Cardiac muscle cell (in vitro differentiated cells and primary cell): ENCODE measurements around the gene VPS13C. TPM values are rescaled to one million over a fixed set of nuclear protein-coding genes. Genes with fewer than 3 reads are reported as not detected.

Source experiments
- DNase-seq, 2 donors: peaks; one replicate each; pipeline versions ENCODE4 v3.0.0 to v3.0.0-alpha.2; 2010 to 2017; ENCODE audit warnings: low read depth in 1 of 2, low spot score in 1 of 2
- H3K27ac ChIP-seq: fragments of 200-600 bp; sonication (generic); 2 replicates; pipeline ENCODE4 v1.5.1; 2016
- H3K27me3 ChIP-seq: fragments of 200-600 bp; sonication (generic); 2 replicates; pipeline ENCODE4 v1.6.0; 2016; ENCODE audit warnings: control low read depth
- H3K36me3 ChIP-seq: fragments of 200-600 bp; sonication (generic); 2 replicates; pipeline ENCODE4 v1.5.1; 2016; ENCODE audit warnings: control low read depth
- H3K4me1 ChIP-seq: fragments of 200-600 bp; sonication (generic); 2 replicates; pipeline ENCODE4 v1.8.1; 2017; ENCODE audit warnings: low read depth, mild to moderate bottlenecking, mixed run types
- H3K4me3 ChIP-seq: fragments of 200-600 bp; sonication (generic); 2 replicates; pipeline ENCODE4 v1.5.1; 2016; ENCODE audit warnings: mild to moderate bottlenecking
- H3K9me3 ChIP-seq: fragments of 200-600 bp; sonication (generic); 2 replicates; pipeline ENCODE4 v1.5.1; 2017; ENCODE audit warnings: low read depth, mild to moderate bottlenecking, control low read depth
- polyA plus RNA-seq: library from polyadenylated mRNA; unstranded; fragments of >200 nt; fragmentation: Nextera tagmentation; extraction: Ambion mirVana; gene quantifications from 2 replicates; pipeline ENCODE4 v1.2.1, GENCODE V29; 2016
- total RNA-seq: library from RNA; depleted of rRNA; stranded (reverse); fragments of >200 nt; gene quantifications from 2 replicates; pipeline ENCODE4 v1.2.3, GENCODE V29; 2016
- TF ChIP-seq, protein P1 (sequence below): IDR thresholded peaks from 2 replicates; pipeline ENCODE4 v1.5.1; 2012; ENCODE audit warnings: low read depth, mild to moderate bottlenecking, low read length

Gene VPS13C
- total and polyA plus RNA-seq, 2 experiments from 2014 or later = 4.5 to 31.8 TPM

GRCh38 chr15:61827131-61827530, 233.1 kb downstream of the VPS13C start:
- TF ChIP-seq, protein P1, sequence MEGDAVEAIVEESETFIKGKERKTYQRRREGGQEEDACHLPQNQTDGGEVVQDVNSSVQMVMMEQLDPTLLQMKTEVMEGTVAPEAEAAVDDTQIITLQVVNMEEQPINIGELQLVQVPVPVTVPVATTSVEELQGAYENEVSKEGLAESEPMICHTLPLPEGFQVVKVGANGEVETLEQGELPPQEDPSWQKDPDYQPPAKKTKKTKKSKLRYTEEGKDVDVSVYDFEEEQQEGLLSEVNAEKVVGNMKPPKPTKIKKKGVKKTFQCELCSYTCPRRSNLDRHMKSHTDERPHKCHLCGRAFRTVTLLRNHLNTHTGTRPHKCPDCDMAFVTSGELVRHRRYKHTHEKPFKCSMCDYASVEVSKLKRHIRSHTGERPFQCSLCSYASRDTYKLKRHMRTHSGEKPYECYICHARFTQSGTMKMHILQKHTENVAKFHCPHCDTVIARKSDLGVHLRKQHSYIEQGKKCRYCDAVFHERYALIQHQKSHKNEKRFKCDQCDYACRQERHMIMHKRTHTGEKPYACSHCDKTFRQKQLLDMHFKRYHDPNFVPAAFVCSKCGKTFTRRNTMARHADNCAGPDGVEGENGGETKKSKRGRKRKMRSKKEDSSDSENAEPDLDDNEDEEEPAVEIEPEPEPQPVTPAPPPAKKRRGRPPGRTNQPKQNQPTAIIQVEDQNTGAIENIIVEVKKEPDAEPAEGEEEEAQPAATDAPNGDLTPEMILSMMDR = no peak
- Histone ChIP-seq H3K27me3 (peaks cover 6% of the 10 kb centered on the region), H3K4me1 (no peaks in the 10 kb centered on the region), H3K9me3 (no peaks in the 10 kb centered on the region), H3K36me3 (no peaks in the 10 kb centered on the region), H3K4me3 (no peak overlapping the region), H3K27ac (no peak overlapping the region)
- no peak for DNase-seq

DNA sequence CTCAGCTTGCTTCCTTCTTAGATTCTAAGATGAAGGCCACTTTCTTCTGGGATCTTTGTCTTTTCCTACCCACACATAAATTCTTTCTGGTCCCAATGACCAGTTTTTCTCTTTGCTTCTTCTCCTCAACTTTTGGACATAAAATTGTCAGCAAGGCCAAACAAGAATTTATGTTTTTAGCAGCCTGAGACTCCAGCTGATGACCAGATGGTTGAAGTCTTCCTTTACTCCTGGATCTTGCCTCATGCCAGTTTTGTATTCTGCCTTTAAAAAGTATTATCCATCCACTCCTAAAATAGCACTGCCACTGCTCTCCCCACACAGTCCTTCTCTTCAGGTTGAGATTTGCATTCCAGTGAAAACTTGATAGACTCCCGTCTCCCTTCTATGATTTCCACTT, 236.0 kb downstream of the VPS13C start:
- no peak overlapping the region for H3K27ac ChIP-seq
- TF ChIP-seq, protein P1 = no peak
- H3K27me3 ChIP-seq = peaks cover 16% of the 10 kb centered on the region
- H3K4me3 ChIP-seq = no peak overlapping the region
- H3K9me3 ChIP-seq = no peaks in the 10 kb centered on the region
- DNase-seq = no peak
- H3K36me3 ChIP-seq = no peaks in the 10 kb centered on the region
- H3K4me1 ChIP-seq = no peaks in the 10 kb centered on the region

DNA sequence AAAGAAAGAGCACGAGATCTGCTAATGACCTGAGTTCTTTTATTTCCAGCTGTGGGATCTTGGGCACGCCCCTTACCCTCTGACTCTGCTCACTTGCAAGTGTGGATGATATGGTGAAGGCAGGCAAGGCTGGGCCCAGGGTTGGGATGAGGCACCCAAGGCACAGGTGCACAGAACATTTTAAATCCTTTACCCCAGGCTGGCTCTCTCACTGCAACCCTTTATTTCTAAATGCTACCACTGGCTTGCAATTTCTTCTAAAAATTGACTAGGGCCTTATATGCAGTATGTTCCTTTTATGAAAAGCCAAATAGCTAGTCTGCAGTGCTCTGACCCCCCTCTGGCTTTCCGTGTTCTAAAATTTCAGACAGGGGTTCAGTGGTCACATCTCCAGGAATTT, 237.7 kb downstream of the VPS13C start:
- no peak overlapping the region for H3K4me3 ChIP-seq
- H3K4me1 ChIP-seq = no peaks in the 10 kb centered on the region
- H3K27ac ChIP-seq = no peak overlapping the region
- TF ChIP-seq, protein P1 = no peak
- DNase-seq = no peak
- H3K27me3 ChIP-seq = peaks cover 16% of the 10 kb centered on the region
- H3K36me3 ChIP-seq = no peaks in the 10 kb centered on the region
- no peaks in the 10 kb centered on the region for H3K9me3 ChIP-seq

DNA sequence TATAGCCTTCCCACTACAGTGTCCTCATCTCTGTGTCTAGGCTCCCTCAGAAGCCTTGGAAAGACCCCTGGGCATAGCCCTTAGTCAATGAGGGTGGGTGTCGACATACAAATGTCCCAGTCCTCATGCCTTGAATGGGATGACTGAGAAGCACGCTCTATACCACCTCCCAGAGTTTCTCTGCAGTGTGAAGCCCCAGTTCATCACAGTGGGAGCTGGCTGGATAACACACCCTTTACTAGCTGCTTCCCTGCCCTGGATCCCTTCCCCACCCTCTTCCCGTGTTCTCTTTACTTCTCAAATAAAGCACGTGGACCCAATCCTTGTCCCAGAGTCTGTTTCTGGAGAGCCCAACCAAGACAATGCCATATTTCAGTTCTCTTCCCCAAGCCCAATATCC, 239.3 kb downstream of the VPS13C start:
- Histone ChIP-seq H3K36me3 (no peaks in the 10 kb centered on the region), H3K27ac (no peak overlapping the region), H3K9me3 (no peaks in the 10 kb centered on the region), H3K4me1 (no peaks in the 10 kb centered on the region), H3K27me3 (peaks cover 16% of the 10 kb centered on the region), H3K4me3 (no peak overlapping the region)
- TF ChIP-seq, protein P1 = no peak
- DNase-seq = no peak

DNA sequence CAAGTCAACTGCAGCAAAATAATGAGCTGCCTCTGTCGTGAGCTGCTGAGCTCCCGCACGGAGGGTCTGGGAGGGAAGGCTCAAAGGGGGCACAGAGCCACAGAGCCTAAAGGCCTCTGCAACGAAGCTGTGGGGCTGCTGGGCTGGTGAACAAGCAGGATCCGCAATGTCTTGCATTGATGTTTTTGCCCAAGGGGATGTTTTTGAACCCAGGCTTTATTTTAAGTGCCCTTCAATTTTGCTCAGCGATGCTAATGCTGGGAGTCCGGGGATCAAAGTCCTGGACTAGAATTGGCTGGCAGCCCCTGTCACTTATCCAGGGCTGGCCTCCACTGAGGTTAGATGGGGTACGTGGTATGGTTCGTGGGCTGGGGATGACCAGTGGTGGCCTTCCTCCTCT, 240.0 kb downstream of the VPS13C start:
- H3K4me1 ChIP-seq = no peaks in the 10 kb centered on the region
- no peaks in the 10 kb centered on the region for H3K36me3 ChIP-seq
- no peak overlapping the region for H3K27ac ChIP-seq
- no peaks in the 10 kb centered on the region for H3K9me3 ChIP-seq
- TF ChIP-seq, protein P1 = no peak
- peaks cover 16% of the 10 kb centered on the region for H3K27me3 ChIP-seq
- no peak for DNase-seq
- H3K4me3 ChIP-seq = no peak overlapping the region

- peaks cover 16% of the 10 kb centered on the region for H3K27me3 ChIP-seq
- no peak overlapping the region for H3K27ac ChIP-seq
- no peaks in the 10 kb centered on the region for H3K9me3 ChIP-seq
- TF ChIP-seq, protein P1 = no peak
- no peaks in the 10 kb centered on the region for H3K4me1 ChIP-seq
- H3K4me3 ChIP-seq = no peak overlapping the region
- no peaks in the 10 kb centered on the region for H3K36me3 ChIP-seq
- DNase-seq = no peak
Observed at GRCh38 chr15:61819386-61819785, 240.9 kb downstream of the VPS13C start.
